Right hindlimb (tissue), 1 donor: ENCODE data around the gene PRSS12.
A peak's percentile ranks its signal among the peaks of the same experiment; 100 is the strongest.

ENCODE experiments used
- DNase-seq: peaks from one replicate; pipeline ENCODE4 v3.0.0-alpha.2; 2018

PRSS12 gene

GRCh38 chr4:118356731-118357130 is 3.9 kb upstream of the PRSS12 start:
- no peak for DNase-seq

DNA sequence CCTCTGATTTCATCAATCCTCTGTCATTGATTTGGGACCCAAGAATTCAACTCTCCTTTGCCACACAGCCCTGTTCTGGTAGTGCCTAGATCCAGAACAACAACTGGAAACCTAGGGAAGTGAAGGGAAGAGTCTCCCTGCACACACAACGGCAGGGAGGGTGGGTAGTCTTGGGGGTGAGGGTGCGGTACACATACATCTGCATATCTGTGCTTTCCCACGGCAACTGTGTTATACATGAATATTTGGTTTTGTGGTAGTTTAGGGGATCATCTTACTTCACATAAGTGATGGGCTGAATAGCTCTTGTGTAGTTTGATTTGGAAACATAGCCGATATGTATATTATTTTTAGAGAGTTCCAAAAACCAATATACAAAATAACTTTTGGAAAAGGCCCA is 3.3 kb upstream of the PRSS12 start:
- DNase-seq = no peak

- DNase-seq = no peak
Observed at GRCh38 chr4:118354913-118355312, 2.1 kb upstream of the PRSS12 start.

GRCh38 chr4:118353534-118354030 is 779 bp upstream of the PRSS12 start:
- DNase-seq = no peak

- DNase-seq = peak; percentile 49
Observed at GRCh38 chr4:118351851-118352827, 664 bp downstream of the PRSS12 start.

DNA sequence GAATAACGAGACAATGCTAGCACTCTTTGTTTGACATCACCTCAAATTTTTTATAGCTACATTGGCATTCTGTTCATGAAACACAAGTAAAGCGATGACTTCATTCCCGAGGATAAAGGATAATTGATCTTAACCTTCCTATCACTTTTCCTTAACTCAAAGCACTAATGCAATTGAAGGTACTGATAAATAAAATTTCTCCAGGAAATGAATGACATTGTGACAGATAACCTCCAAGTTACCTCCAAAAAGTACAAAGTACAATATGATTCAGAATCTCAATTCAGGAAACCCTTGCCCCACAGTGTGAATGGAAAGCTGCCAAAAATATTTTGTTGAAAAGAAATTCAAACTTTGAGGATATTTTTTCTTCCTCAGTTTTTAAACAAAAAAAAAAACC is 1.8 kb downstream of the PRSS12 start:
- DNase-seq = no peak

DNA sequence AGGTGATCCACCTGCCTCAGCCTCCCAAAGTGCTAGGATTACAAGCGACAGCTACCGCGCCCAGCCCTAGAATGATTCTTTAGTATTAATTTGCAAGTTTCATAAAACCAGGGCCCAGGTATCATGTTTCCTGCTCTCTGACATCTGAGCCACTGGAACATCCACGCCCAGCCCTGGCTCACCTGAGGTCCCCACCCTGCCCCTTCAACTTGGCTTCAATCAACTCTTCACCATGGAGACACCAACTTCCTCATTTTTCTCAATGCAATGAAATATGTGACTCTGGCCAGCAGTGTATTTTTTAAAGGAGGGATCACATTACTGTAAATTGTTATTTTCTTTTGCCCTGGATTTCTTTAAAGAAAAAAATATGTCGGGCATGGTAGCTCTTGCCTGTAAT is 3.9 kb downstream of the PRSS12 start:
- DNase-seq = no peak

GRCh38 chr4:118346495-118346894 is 6.3 kb downstream of the PRSS12 start:
- DNase-seq = no peak

GRCh38 chr4:118345813-118346212 is 7.0 kb downstream of the PRSS12 start:
- no peak for DNase-seq

- no peak for DNase-seq
Observed at GRCh38 chr4:118344801-118345200, 8.0 kb downstream of the PRSS12 start.

- DNase-seq = no peak
Observed at GRCh38 chr4:118343501-118343900, 9.3 kb downstream of the PRSS12 start.

- no peak for DNase-seq
Observed at GRCh38 chr4:118340109-118340508, 12.7 kb downstream of the PRSS12 start.

- no peak for DNase-seq
Observed at GRCh38 chr4:118338981-118339765, 13.6 kb downstream of the PRSS12 start.

- DNase-seq = no peak
Observed at GRCh38 chr4:118338518-118338917, 14.3 kb downstream of the PRSS12 start.

DNA sequence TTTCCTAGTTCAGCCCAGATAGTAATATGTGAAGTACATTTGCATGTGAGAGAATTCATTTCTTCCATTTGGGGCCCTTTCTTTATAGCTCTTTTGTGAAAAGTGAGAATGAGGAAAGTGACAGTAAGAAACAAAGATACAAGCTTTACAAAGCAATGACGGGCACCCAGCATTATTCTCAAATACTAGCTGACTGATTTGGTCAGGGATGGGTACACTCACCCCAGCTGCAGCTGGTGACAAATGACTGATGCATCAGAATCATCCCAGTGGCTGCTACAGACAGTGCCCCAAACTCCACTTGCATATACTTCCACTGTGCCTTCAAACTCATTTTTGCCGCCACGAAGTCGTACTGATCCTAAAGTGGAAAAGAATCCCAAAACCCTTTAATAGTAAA is 14.8 kb downstream of the PRSS12 start:
- no peak for DNase-seq

- DNase-seq = no peak
Observed at GRCh38 chr4:118335774-118336173, 17.0 kb downstream of the PRSS12 start.

GRCh38 chr4:118335324-118335723 is 17.5 kb downstream of the PRSS12 start:
- no peak for DNase-seq

DNA sequence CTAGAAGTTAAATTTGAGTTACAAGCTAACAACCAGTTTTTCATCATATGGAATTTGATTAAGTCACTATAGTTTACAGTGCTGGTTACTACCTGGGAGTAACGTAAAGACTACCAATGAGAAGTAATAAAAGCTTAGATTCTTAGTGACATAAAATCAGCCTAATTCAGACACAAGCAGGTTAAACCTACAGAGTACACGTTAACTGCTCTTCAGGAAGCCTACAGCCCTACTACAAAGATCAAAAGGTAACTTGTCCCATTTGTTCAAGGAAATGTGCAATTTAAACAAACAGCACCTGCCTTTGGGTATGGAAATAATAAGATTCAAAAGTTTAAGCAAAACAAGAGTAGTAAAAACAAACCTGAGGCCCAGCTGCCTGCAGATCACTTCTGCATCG is 21.5 kb downstream of the PRSS12 start:
- DNase-seq = no peak

GRCh38 chr4:118329849-118330248 is 23.0 kb downstream of the PRSS12 start:
- DNase-seq = no peak

DNA sequence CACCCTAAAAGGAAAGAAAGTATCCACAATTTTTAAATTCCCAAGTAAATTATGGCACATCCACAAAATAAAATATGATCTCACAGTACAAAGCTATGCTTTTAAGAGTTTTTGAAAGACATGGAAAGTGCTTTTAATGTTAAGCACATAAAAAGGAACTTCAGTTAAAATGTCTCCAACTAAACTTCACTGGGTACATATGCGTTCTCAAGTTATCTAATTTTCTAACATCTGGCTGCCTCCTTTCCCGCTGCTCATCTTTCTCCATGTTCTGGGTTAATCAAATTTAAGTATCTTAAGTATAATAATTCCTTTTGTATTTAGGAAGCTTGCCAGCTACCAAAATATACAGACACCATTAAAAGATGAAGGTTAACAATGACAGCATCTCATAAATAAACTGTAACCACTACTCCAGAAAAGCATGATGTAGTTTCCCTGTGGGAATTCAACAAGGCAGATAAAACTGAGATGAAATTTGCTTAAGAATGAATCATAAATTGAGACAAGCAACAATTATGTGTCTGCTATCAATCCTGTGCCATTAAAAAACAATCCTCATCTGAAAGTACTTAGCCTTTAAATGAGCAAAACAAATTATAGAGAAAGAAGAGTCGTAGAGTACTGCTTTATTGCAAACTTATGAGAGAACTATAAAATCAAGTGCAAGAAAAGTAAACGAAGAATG is 25.1 kb downstream of the PRSS12 start:
- DNase-seq = no peak

DNA sequence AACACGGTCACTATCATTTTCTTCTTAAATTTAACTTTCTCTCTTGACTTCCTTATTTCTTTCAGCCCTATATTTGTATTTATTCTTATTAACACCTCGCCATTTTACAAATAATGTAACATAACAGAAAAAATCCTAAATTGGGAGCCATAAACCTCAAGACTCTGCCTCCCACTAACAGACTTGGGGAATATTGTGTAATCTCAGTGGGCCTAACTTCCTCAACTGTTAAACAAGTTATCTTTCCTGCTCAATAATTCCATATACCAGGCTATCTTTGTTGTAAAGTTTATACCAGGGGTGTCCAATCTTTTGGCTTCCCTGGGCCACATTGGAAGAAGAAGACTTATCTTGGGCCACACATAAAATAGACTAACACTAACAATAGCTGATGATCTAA is 26.2 kb downstream of the PRSS12 start:
- DNase-seq = no peak

GRCh38 chr4:118325431-118325830 is 27.4 kb downstream of the PRSS12 start:
- no peak for DNase-seq

GRCh38 chr4:118322831-118323502 is 29.8 kb downstream of the PRSS12 start:
- DNase-seq = no peak
